Adrenal gland (tissue), 5 donors: ENCODE results near the gene B9D1.

ENCODE experiments used
- CTCF ChIP-seq, 6 experiments: fragments of 450-650 bp in 4 of 6; fragments of 200-600 bp in 2 of 6; sonication (generic) in 1 of 6; IDR thresholded peaks; 1 replicate in 5 of 6; 2 replicates in 1 of 6; pipeline versions ENCODE4 v1.5.1 to v1.8.0; 2016 to 2021; ENCODE audit warnings: antibody characterized with exemption in 6 of 6, mild to moderate bottlenecking in 2 of 6, moderate library complexity in 1 of 6
- POLR2A ChIP-seq, 2 donors: fragments of 450-650 bp; IDR thresholded peaks; one replicate each; pipeline ENCODE4 v1.6.1; 2017; ENCODE audit warnings: antibody characterized with exemption in 2 of 2, mild to moderate bottlenecking in 2 of 2, moderate library complexity in 1 of 2
- donor health status: DM: no; HTN: no; CAD: no.

GRCh38 chr17:19370493-19370960 lies 8.0 kb upstream of the B9D1 start:
- TF ChIP-seq CTCF (IDR thresholded peaks at IDR 0.05) (no peak), POLR2A (IDR thresholded peaks at IDR 0.05) (no peak)
